NT2/D1 (cell line): Measurements from ENCODE around the gene FUCA1.

Experiments used
- YY1 ChIP-seq: IDR thresholded peaks from 2 replicates; pipeline ENCODE4 v1.6.1; 2011; ENCODE audit not compliant: insufficient read length, insufficient read depth
- ZNF274 ChIP-seq: IDR thresholded peaks from 2 replicates; pipeline ENCODE4 v1.6.1; 2011; ENCODE audit warnings: mild to moderate bottlenecking, low read depth, low read length

GRCh38 chr1:23797478-23798448, 70.3 kb downstream of the FUCA1 start:
- TF ChIP-seq ZNF274 (no peak), YY1 (no peak)
